NCI-H128 (cell line): ENCODE measurements around the gene AKR1C1.
"Not testable (repeated sequence)": the region's sequence is repeated elsewhere in the genome, so short reads cannot be mapped to it uniquely, and the experiment has no call there.

ENCODE experiments used
- DNase-seq: peaks from one replicate; lab custom pipeline; 2025; ENCODE audit not compliant: unreplicated experiment; lab: John Stamatoyannopoulos, UW

The AKR1C1 gene

GRCh38 chr10:4947039-4947634 lies 16.1 kb upstream of the AKR1C1 start:
- no peak for DNase-seq

- DNase-seq, result no peak
Measured at GRCh38 chr10:4947635-4948596, 15.3 kb upstream of the AKR1C1 start.

GRCh38 chr10:4951512-4952162 lies 11.6 kb upstream of the AKR1C1 start:
- not testable (repeated sequence) for DNase-seq

GRCh38 chr10:4953405-4953804 lies 9.8 kb upstream of the AKR1C1 start:
- DNase-seq, result no peak

GRCh38 chr10:4956088-4956487 lies 7.1 kb upstream of the AKR1C1 start:
- DNase-seq, result not testable (repeated sequence)

- not testable (repeated sequence) for DNase-seq
Measured at GRCh38 chr10:4956955-4957645, 6.1 kb upstream of the AKR1C1 start.

- not testable (repeated sequence) for DNase-seq
Measured at GRCh38 chr10:4961558-4961957, 1.7 kb upstream of the AKR1C1 start.

- not testable (repeated sequence) for DNase-seq
Measured at GRCh38 chr10:4962308-4962707, 907 bp upstream of the AKR1C1 start.

- not testable (repeated sequence) for DNase-seq
Measured at GRCh38 chr10:4963815-4964154, 570 bp downstream of the AKR1C1 start.

- not testable (repeated sequence) for DNase-seq
Measured at GRCh38 chr10:4965763-4966162, 2.5 kb downstream of the AKR1C1 start.

- not testable (repeated sequence) for DNase-seq
Measured at GRCh38 chr10:4967189-4967588, 4.0 kb downstream of the AKR1C1 start.

GRCh38 chr10:4969289-4969688 lies 6.1 kb downstream of the AKR1C1 start:
- not testable (repeated sequence) for DNase-seq

GRCh38 chr10:4970362-4970761 lies 7.1 kb downstream of the AKR1C1 start:
- DNase-seq, result not testable (repeated sequence)

- not testable (repeated sequence) for DNase-seq
Measured at GRCh38 chr10:4972369-4973142, 9.3 kb downstream of the AKR1C1 start.

- DNase-seq, result not testable (repeated sequence)
Measured at GRCh38 chr10:4973294-4973693, 10.1 kb downstream of the AKR1C1 start.

- DNase-seq, result not testable (repeated sequence)
Measured at GRCh38 chr10:4974400-4974799, 11.2 kb downstream of the AKR1C1 start.

- no peak for DNase-seq
Measured at GRCh38 chr10:4977025-4977424, 13.8 kb downstream of the AKR1C1 start.

GRCh38 chr10:4978870-4979269 lies 15.7 kb downstream of the AKR1C1 start:
- DNase-seq, result no peak

- DNase-seq, result no peak
Measured at GRCh38 chr10:4980793-4981192, 17.6 kb downstream of the AKR1C1 start.

GRCh38 chr10:4981722-4982471 lies 18.7 kb downstream of the AKR1C1 start:
- no peak for DNase-seq
